ENCODE results near the gene NFIA.

NFIA gene

DNA sequence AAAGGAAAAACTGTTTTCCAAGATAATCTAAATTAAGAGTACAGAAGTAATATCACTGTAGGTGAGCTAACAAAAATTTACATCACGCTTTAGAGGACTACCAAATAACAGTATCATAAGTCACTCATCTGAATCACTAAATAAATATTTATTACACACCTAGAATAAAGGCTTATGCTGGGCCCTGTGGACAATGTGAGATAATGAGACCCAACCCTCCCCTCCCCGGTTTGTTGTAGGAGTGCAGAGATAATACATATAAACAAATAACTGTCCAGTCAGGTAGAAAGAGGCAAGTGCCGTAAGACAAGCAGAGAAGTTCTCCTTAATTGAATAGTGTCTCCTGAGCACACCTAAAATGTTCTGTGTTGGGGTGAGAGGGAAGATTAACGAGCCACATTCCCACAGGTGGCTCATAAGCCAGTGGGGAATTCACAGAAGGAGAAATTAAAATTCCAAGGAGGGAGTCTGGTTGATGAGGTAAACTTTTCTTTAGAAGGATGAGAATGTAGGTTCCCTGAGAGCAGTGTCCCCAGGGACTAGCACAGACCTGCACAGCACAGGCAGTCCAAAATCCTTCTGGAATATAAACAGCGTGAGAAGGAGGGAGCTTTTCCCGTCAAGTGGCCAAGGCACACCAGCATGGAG is 241.4 kb downstream of the NFIA start:
- Mint-ChIP-seq H3K27me3 (peaks cover 9% of the 10 kb centered on the region), H3K9me3 (peaks cover 4% of the 10 kb centered on the region), H3K4me1 (peaks cover 2% of the 10 kb centered on the region), H3K4me3 (no peak overlapping the region), H3K27ac (no peak overlapping the region), H3K36me3 (no peaks in the 10 kb centered on the region)
- ATAC-seq = no peak

DNA sequence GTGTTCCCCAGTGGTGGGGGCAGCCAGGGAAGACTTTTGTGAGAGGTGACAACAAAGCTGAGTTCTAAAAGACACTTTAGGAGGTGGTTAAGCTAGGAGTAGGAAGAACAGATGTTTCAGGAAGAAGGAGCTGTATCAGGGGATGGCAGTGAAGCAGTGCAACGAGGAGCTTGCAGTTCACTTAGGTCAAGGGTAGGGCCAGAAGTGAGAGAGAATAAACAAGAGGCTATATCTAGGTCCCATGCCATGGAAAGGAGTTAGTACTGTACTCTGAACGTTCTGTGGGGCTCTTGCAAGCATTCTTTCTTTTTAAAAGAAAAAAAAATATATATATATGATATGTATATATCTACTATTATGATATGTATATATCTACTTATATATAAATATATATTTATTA is 244.4 kb downstream of the NFIA start:
- no peaks in the 10 kb centered on the region for H3K4me1 Mint-ChIP-seq
- no peak overlapping the region for H3K4me3 Mint-ChIP-seq
- H3K9me3 Mint-ChIP-seq = peaks cover 4% of the 10 kb centered on the region
- H3K27me3 Mint-ChIP-seq = peaks cover 14% of the 10 kb centered on the region
- ATAC-seq = no peak
- H3K27ac Mint-ChIP-seq = no peak overlapping the region
- no peaks in the 10 kb centered on the region for H3K36me3 Mint-ChIP-seq

- Mint-ChIP-seq H3K4me1 (peaks cover 3% of the 10 kb centered on the region), H3K27ac (no peak overlapping the region)
Measured at GRCh38 chr1:61327436-61327835, 245.1 kb downstream of the NFIA start.

GRCh38 chr1:61329556-61329955 is 247.2 kb downstream of the NFIA start:
- Mint-ChIP-seq H3K4me3 (no peak overlapping the region), H3K9me3 (peaks cover 4% of the 10 kb centered on the region), H3K27me3 (peaks cover 14% of the 10 kb centered on the region), H3K27ac (no peak overlapping the region), H3K36me3 (no peaks in the 10 kb centered on the region), H3K4me1 (peaks cover 4% of the 10 kb centered on the region)
- no peak for ATAC-seq

More at GRCh38 chr1:61327436-61327835, 245.1 kb downstream of the NFIA start:
- no peak for ATAC-seq
- Mint-ChIP-seq H3K27me3 (peaks cover 14% of the 10 kb centered on the region), H3K9me3 (peaks cover 4% of the 10 kb centered on the region), H3K36me3 (no peaks in the 10 kb centered on the region), H3K4me3 (no peak overlapping the region)

DNA sequence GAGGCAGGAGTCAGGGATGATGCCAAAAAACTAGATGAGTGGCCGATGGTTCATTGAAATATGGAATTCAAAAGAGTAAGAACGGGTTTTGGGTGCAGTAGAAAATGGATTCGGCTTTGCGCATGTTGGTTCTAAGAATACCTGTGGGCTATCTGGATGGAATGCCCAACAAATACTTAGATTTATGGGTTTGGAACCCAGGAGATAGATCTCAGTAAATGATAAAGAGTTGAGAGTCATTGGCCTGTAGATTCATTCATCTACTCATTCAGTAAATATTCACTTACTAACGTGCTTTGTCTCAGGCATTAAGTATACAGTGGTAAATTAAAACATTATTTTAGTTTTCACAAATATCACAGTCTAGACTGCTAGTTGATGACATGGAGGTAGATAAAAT is 247.7 kb downstream of the NFIA start:
- H3K27me3 Mint-ChIP-seq = peaks cover 14% of the 10 kb centered on the region
- ATAC-seq = no peak
- peaks cover 4% of the 10 kb centered on the region for H3K9me3 Mint-ChIP-seq
- peaks cover 4% of the 10 kb centered on the region for H3K4me1 Mint-ChIP-seq
- no peak overlapping the region for H3K4me3 Mint-ChIP-seq
- H3K36me3 Mint-ChIP-seq = no peaks in the 10 kb centered on the region
- no peak overlapping the region for H3K27ac Mint-ChIP-seq

DNA sequence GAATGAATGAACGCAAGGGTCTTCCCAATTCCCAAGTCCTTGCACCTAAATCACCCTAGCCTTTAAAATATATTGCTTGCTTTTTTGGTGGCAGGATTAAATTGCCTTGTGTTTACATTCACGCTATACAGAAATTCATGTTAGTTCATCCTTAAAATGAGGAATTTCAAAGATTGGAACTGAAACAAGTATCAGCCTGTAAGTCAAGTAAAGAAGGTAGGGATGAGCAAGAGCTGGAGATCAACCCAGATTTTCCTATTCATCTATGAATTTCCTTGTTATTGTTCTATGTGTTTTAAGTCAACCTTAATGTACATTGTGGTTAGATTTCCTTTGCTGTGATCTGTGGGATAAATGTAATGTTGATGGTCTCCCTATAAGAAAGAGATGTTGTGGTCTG is 248.2 kb downstream of the NFIA start:
- peaks cover 4% of the 10 kb centered on the region for H3K4me1 Mint-ChIP-seq
- H3K27me3 Mint-ChIP-seq = peaks cover 14% of the 10 kb centered on the region
- no peaks in the 10 kb centered on the region for H3K36me3 Mint-ChIP-seq
- no peak for ATAC-seq
- no peak overlapping the region for H3K27ac Mint-ChIP-seq
- H3K9me3 Mint-ChIP-seq = peaks cover 4% of the 10 kb centered on the region
- no peak overlapping the region for H3K4me3 Mint-ChIP-seq

- H3K27ac Mint-ChIP-seq = no peak overlapping the region
- no peaks in the 10 kb centered on the region for H3K36me3 Mint-ChIP-seq
- peak; percentile 79 for ATAC-seq
Measured at GRCh38 chr1:61332196-61332753, 249.9 kb downstream of the NFIA start.

DNA sequence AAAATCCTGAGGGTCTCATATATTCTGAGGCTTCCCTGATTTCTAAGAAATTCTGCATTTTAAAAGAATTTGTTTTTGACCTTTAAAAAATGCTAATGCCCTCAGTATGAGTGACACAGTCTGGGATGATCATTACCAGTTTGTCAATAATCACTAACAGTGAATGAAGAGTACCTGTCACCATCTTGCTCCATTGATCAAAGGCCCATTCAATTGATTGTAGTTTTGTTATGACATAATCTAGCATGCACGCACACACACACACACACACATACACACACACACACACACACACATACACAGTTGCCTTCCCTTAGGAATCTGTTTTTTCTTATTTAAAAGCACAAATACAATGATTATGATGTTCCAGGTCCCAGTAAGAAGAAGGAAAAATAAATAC is 250.4 kb downstream of the NFIA start:
- H3K36me3 Mint-ChIP-seq = no peaks in the 10 kb centered on the region
- H3K27ac Mint-ChIP-seq = no peak overlapping the region
- no peak overlapping the region for H3K4me3 Mint-ChIP-seq
- peaks cover 4% of the 10 kb centered on the region for H3K9me3 Mint-ChIP-seq
- H3K4me1 Mint-ChIP-seq = peaks cover 4% of the 10 kb centered on the region
- peaks cover 23% of the 10 kb centered on the region for H3K27me3 Mint-ChIP-seq
- ATAC-seq = no peak

More at GRCh38 chr1:61332196-61332753, 249.9 kb downstream of the NFIA start:
- Mint-ChIP-seq H3K4me3 (no peak overlapping the region), H3K27me3 (peaks cover 20% of the 10 kb centered on the region), H3K4me1 (peaks cover 4% of the 10 kb centered on the region), H3K9me3 (peaks cover 4% of the 10 kb centered on the region)

DNA sequence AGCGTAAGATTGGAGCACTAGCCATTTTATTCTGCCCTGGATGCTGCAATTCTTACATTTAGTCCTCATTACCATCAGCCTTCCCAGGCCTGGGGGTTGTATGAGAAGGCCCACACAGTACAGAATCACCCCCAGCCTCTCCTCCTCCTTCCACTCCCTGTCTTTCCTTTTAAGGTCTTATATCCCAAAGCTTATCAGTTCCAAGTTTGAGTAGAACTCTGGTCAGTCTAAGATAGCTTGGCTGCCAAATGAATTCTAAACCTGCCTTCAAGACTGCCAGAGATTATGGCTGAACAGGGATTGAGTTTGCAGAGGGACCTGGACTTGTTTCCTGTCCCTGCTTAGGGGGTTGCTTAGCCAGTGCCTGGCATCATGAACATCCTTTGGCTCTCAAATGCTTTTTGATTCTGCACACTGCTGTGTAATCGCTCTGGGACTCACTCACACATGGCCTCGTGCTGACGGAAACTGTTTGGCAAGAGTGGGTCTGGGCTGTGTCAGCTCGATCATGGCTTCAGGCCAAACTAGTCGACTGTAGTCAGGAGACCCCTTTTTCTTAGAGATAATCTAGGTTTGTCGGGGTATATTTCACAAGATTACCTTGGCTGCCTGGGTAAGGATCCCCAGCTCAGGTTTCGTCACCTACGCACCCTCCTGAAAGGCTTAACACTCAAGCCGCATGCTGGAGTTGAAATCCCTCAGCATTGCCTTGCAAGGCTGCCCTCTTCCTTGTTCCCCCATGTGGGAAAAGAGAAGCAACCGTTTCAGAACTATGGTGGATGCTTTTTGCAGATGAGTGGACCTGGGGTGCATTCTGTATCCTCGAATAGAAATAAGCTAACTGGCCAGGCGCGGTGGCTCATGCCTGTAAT is 252.6 kb downstream of the NFIA start:
- Mint-ChIP-seq H3K4me3 (no peak overlapping the region), H3K27ac (no peak overlapping the region), H3K9me3 (no peaks in the 10 kb centered on the region), H3K4me1 (peaks cover 4% of the 10 kb centered on the region), H3K36me3 (no peaks in the 10 kb centered on the region), H3K27me3 (peaks cover 15% of the 10 kb centered on the region)
- ATAC-seq = no peak

DNA sequence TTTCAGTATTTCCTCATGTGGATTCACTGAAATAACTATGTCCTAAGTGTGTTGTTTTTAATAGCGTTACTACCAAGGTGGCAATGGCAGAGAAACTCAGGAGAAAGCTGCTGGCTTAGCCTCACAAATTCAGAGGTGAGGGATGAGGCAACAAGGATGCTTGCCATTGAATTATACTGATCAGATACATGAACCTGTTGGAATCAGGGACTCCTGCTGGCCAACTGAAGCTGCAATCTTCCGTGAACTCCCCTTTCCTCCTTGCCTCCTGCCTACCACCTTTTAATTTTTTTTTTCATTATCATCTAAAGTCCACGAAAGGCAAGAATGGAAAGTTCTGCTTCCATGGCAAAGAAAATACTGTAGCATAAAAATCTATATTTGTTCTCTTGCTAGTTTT is 254.7 kb downstream of the NFIA start:
- Mint-ChIP-seq H3K9me3 (no peaks in the 10 kb centered on the region), H3K27me3 (peaks cover 18% of the 10 kb centered on the region), H3K27ac (no peak overlapping the region), H3K4me1 (peaks cover 4% of the 10 kb centered on the region), H3K4me3 (no peak overlapping the region), H3K36me3 (no peaks in the 10 kb centered on the region)
- no peak for ATAC-seq

DNA sequence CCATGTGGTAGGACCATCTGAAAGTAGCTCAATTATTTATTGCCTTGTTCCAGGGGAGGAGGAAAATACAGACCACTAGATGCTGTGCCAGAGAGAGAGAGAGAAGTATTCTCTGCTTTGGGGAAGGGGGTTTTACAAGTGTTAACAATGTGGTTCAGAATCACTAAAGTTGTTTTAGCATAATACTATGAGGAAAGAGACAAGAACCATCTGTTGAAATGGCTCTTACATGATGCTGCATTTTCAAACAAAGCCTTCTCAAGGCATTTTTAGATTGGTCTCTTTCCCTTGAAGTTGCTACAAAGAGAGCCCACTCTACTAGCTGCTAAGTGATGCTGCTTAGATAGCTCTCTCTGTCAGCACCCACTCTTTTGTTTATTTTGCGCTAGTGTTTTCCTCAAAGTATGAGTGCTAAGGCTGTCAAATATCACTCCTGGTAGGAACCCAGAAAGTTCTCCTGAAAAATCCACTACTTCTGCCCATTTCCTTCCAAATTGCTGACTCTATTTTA is 255.1 kb downstream of the NFIA start:
- H3K27me3 Mint-ChIP-seq = peaks cover 18% of the 10 kb centered on the region
- H3K4me1 Mint-ChIP-seq = peaks cover under 1% of the 10 kb centered on the region
- no peak overlapping the region for H3K27ac Mint-ChIP-seq
- H3K36me3 Mint-ChIP-seq = no peaks in the 10 kb centered on the region
- H3K4me3 Mint-ChIP-seq = no peak overlapping the region
- H3K9me3 Mint-ChIP-seq = no peaks in the 10 kb centered on the region
- no peak for ATAC-seq

- Mint-ChIP-seq H3K9me3 (no peaks in the 10 kb centered on the region), H3K4me1 (no peaks in the 10 kb centered on the region), H3K4me3 (no peak overlapping the region), H3K36me3 (no peaks in the 10 kb centered on the region), H3K27me3 (peaks cover 18% of the 10 kb centered on the region), H3K27ac (no peak overlapping the region)
- no peak for ATAC-seq
Measured at GRCh38 chr1:61337981-61338848, 255.9 kb downstream of the NFIA start.

DNA sequence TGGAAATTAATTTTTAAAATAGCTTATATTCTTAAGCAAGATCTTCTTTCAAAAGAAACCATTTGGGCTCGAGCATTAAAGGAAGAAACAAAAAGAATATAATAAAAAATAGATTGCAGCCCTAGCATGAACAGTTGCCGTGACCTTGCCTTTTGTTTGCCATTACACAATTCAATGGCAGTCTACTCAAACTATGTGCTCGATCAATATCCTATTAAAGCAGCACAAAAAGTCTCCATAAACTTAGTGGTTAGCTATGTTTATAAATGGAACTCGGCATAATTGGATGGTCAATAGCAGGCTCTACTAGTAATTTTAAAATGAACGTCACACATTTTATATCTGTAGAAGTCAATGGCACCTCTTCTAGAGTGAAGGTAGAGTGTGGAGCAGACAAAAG is 256.5 kb downstream of the NFIA start:
- Mint-ChIP-seq H3K4me3 (no peak overlapping the region), H3K27me3 (peaks cover 18% of the 10 kb centered on the region), H3K9me3 (no peaks in the 10 kb centered on the region), H3K4me1 (no peaks in the 10 kb centered on the region), H3K36me3 (no peaks in the 10 kb centered on the region), H3K27ac (no peak overlapping the region)
- ATAC-seq = no peak

GRCh38 chr1:61341426-61341825 is 259.1 kb downstream of the NFIA start:
- H3K27ac Mint-ChIP-seq = no peak overlapping the region
- no peak for ATAC-seq
- H3K36me3 Mint-ChIP-seq = no peaks in the 10 kb centered on the region
- no peak overlapping the region for H3K4me3 Mint-ChIP-seq
- no peaks in the 10 kb centered on the region for H3K9me3 Mint-ChIP-seq
- peaks cover 18% of the 10 kb centered on the region for H3K27me3 Mint-ChIP-seq
- H3K4me1 Mint-ChIP-seq = no peaks in the 10 kb centered on the region
